Gastrocnemius medialis (tissue), 4 donors: ENCODE results near the gene CSNK2A1. TPM values are rescaled to one million over a fixed set of nuclear protein-coding genes. Genes with fewer than 3 reads are reported as not detected.

Experiments
- ATAC-seq, 2 donors: fragments of 150-250 bp; one replicate each; pipeline ENCODE4 v1.9.1; 2016
- DNase-seq, 2 donors: peaks; one replicate each; pipeline ENCODE4 v3.0.0-alpha.2; 2019
- H3K27ac ChIP-seq, 4 donors: fragments of 200-600 bp; sonication (generic); 1 replicate in 1 of 4; 2 replicates in 3 of 4; pipeline ENCODE4 v1.5.1; 2016 to 2018; ENCODE audit warnings: mild to moderate bottlenecking in 2 of 4, moderate library complexity in 1 of 4
- H3K27me3 ChIP-seq, 3 donors: fragments of 200-600 bp; sonication (generic) in 2 of 3; 1 replicate in 1 of 3; 2 replicates in 2 of 3; pipeline versions ENCODE4 v1.5.1 to v1.6.0; 2016 to 2019; ENCODE audit warnings: mild to moderate bottlenecking in 1 of 3, moderate library complexity in 1 of 3
- H3K36me3 ChIP-seq, 2 donors: fragments of 200-600 bp; sonication (generic) in 1 of 2; one replicate each; pipeline ENCODE4 v1.5.1; 2017 to 2018
- H3K4me1 ChIP-seq, 2 donors: fragments of 200-600 bp; sonication (generic) in 1 of 2; one replicate each; pipeline ENCODE4 v1.5.1; 2016 to 2017; ENCODE audit warnings: mild to moderate bottlenecking in 2 of 2
- H3K4me3 ChIP-seq, 4 donors: fragments of 200-600 bp; sonication (generic) in 3 of 4; 1 replicate in 1 of 4; 2 replicates in 3 of 4; pipeline ENCODE4 v1.5.1; 2016 to 2019; ENCODE audit warnings: mild to moderate bottlenecking in 2 of 4
- H3K9me3 ChIP-seq, 3 donors: fragments of 200-600 bp; sonication (generic) in 2 of 3; 1 replicate in 1 of 3; 2 replicates in 2 of 3; pipeline ENCODE4 v1.5.1; 2016 to 2019
- CTCF ChIP-seq, 5 experiments: fragments of 450-650 bp in 3 of 5; fragments of 200-600 bp in 2 of 5; sonication (generic) in 2 of 5; IDR thresholded peaks in 4 of 5; conservative IDR thresholded peaks in 1 of 5; 1 replicate in 4 of 5; 2 replicates in 1 of 5; pipeline ENCODE4 v1.5.1; 2016 to 2019; ENCODE audit warnings: antibody characterized with exemption in 5 of 5, mild to moderate bottlenecking in 3 of 5, moderate library complexity in 3 of 5
- POLR2A ChIP-seq, 2 donors: fragments of 450-650 bp; IDR thresholded peaks; one replicate each; pipeline ENCODE4 v1.6.1; 2017; ENCODE audit warnings: antibody characterized with exemption in 2 of 2, mild to moderate bottlenecking in 2 of 2, moderate library complexity in 2 of 2
- in situ Hi-C, 4 donors: fragments of 200-750 bp; cut with MboI; loops; one replicate each; pipeline versions ENCODE4 v1.15.0 to v1.8.0; 2017; ENCODE audit warnings: low sequenced_read_pairs in 4 of 4
- intact Hi-C: fragments of 100-400 bp; cut with DNase I; formaldehyde crosslinking; loops from one replicate; pipeline ENCODE4 v1.15.1; 2023; ENCODE audit warnings: low total_unique reads
- total RNA-seq, 4 donors: library from RNA; depleted of rRNA; stranded (reverse); fragments of >200 nt; gene quantifications; one replicate each; pipeline versions ENCODE4 v1.1.0 to v1.2.3, GENCODE V29; 2016

CSNK2A1 gene
- total RNA-seq, 4 donors from 2014 or later: 108 to 180 (median 157) TPM

- H3K4me1 ChIP-seq: peaks cover 4 to 9% of the 10 kb centered on the region in 2 donors
- in situ Hi-C loops (no loop called here), intact Hi-C loops (no loop called here)
- H3K27ac ChIP-seq: no peak overlapping the region
- DNase-seq (no peak), ATAC-seq (no peak)
- no peaks in the 10 kb centered on the region for H3K9me3 ChIP-seq
- no peak for TF ChIP-seq POLR2A (IDR thresholded peaks at IDR 0.05)
- TF ChIP-seq CTCF (IDR thresholded peaks at IDR 0.05 in 4 of 5, conservative IDR thresholded peaks at IDR 0.05 in 1 of 5): no peak
- H3K27me3 ChIP-seq: no peaks in the 10 kb centered on the region
- H3K4me3 ChIP-seq: no peak overlapping the region
- H3K36me3 ChIP-seq: no peaks in the 10 kb centered on the region
These were observed 33.7 kb upstream of the CSNK2A1 start for GRCh38 chr20:577167-577791.

DNA sequence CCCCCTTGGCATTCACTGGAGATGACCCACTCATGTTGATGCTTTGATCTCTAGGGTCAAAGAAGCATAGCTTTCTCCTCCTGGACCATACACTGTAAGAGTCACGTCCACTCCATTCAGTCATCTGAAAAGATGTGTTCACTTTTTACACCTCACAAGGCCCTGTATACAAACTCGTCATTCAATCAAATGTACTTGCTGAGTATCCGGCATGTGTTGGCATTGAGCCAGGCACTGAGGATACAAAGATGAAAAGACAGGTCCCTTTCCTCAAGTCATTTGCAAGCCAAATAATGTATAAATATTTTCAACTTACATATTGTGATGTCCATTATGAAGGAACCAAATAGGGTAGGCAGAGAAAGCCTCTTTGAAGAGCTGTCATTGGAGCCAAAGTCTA, 32.6 kb upstream of the CSNK2A1 start:
- TF ChIP-seq POLR2A (IDR thresholded peaks at IDR 0.05) (no peak), CTCF (IDR thresholded peaks at IDR 0.05 in 4 of 5, conservative IDR thresholded peaks at IDR 0.05 in 1 of 5) (no peak)
- H3K27ac ChIP-seq: peak overlapping the region in 2 of 4 donors; percentile 11 to 71
- H3K9me3 ChIP-seq: no peaks in the 10 kb centered on the region
- no peaks in the 10 kb centered on the region for H3K36me3 ChIP-seq
- intact Hi-C loops (no loop called here), in situ Hi-C loops (no loop called here)
- H3K4me1 ChIP-seq: peaks cover 11 to 12% of the 10 kb centered on the region in 2 donors
- H3K27me3 ChIP-seq: peaks cover 0 to 10% (median 2%) of the 10 kb centered on the region in 3 donors
- ATAC-seq: no peak
- no peak for DNase-seq
- H3K4me3 ChIP-seq: no peak overlapping the region

GRCh38 chr20:575230-575629, 31.6 kb upstream of the CSNK2A1 start:
- ATAC-seq (no peak), DNase-seq (no peak)
- peaks cover 11 to 12% of the 10 kb centered on the region in 2 donors for H3K4me1 ChIP-seq
- TF ChIP-seq POLR2A (IDR thresholded peaks at IDR 0.05) (no peak), CTCF (IDR thresholded peaks at IDR 0.05 in 4 of 5, conservative IDR thresholded peaks at IDR 0.05 in 1 of 5) (no peak)
- peak overlapping the region; percentile 18 to 75 (median 69) for H3K27ac ChIP-seq
- intact Hi-C loops: no loop called here
- H3K36me3 ChIP-seq: no peaks in the 10 kb centered on the region
- H3K27me3 ChIP-seq: peaks cover 0 to 12% (median 2%) of the 10 kb centered on the region in 3 donors
- H3K9me3 ChIP-seq: no peaks in the 10 kb centered on the region
- in situ Hi-C loops: no loop called here
- no peak overlapping the region for H3K4me3 ChIP-seq

DNA sequence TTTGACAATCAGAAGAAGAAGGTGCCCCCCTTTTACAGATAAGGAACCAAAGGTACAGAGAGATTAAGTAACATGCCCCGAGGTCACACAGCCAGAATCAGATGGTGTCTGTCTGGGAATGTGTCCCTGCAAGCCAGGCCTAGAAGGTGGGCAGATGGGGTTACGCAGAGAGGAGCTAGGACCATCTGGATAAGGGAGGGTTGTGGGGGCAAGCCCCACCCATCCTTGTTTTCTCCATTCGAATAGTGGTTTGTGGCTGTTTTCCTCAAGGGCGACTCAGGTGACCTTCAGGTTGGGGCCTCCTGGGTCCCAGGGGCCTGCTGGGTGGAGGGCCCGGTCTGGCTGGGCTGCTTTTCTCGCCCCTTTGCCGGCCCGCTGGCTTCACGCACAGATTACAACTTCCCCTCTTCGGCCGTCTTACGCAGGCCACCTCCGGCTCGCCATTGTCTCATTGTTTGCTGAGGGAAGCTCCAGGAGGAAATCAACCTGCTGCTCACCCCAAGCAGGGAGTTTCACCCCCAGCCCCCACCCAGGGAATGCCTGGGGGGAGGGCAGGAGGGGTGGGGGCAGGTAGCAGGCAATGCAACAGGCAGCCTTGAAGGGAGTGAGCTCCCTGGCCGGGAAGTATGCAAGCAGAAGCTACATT, 30.8 kb upstream of the CSNK2A1 start:
- H3K36me3 ChIP-seq: no peaks in the 10 kb centered on the region
- no peak for TF ChIP-seq POLR2A (IDR thresholded peaks at IDR 0.05)
- TF ChIP-seq CTCF (IDR thresholded peaks at IDR 0.05 in 4 of 5, conservative IDR thresholded peaks at IDR 0.05 in 1 of 5): no peak
- in situ Hi-C loops (loop anchor here in 1 of 4 donors (5.0 kb wide), 1 partner anchor 33 kb away; no protein-coding TSS in a partner anchor), intact Hi-C loops (no loop called here)
- peak overlapping the region; percentile 57 to 75 (median 69) for H3K27ac ChIP-seq
- peaks cover 0 to 12% (median 2%) of the 10 kb centered on the region in 3 donors for H3K27me3 ChIP-seq
- peaks cover 11 to 12% of the 10 kb centered on the region in 2 donors for H3K4me1 ChIP-seq
- no peak overlapping the region for H3K4me3 ChIP-seq
- H3K9me3 ChIP-seq: no peaks in the 10 kb centered on the region
- no peak for DNase-seq
- peak; percentile 31 to 34 for ATAC-seq
